Hematopoietic multipotent progenitor cell treated with erythropoietin and hydrocortisone succinate and interleukin-3 and kit ligand, for 17 days (in vitro differentiated cells): ENCODE data around the gene ARF5.
"Not testable (repeated sequence)": the region's sequence is repeated elsewhere in the genome, so short reads cannot be mapped to it uniquely, and the experiment has no call there.

Experiments
- DNase-seq: peaks from one replicate; pipeline ENCODE4 v3.0.0-alpha.2; 2015; ENCODE audit warnings: low spot score

Gene ARF5

DNA sequence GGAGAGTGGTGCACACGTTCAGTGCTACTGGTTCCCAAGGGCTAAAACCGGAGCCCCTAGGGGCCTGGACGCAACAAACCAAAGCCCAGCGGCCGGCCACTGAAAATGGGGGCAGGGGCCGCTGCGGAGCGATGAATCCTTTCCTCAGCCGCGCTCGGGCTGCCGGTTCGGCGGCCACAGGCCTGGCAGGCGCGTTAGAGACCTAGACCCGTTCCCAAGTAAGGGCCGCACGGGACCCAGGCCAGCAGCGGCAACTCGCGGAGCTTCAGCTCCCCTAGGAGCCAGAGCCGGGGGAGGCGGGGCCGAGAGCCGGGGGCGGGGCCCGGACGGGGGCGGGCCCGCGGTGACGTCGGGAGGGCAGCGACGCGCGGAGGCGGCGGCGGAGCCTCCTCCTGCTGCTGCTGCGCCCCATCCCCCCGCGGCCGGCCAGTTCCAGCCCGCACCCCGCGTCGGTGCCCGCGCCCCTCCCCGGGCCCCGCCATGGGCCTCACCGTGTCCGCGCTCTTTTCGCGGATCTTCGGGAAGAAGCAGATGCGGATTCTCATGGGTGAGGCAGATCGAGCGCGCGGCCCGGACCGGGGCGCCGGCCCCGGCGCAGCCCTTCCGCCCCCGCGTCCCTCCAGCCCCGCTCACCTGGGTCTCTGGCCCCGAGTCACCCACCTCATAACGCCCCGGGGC, at the start of gene ARF5:
ARF5 (plus strand) TSS at position 393 of the 678 bp plus-strand sequence; CDS start at position 481, 88 bp downstream.
- peak; percentile 87 for DNase-seq

DNA sequence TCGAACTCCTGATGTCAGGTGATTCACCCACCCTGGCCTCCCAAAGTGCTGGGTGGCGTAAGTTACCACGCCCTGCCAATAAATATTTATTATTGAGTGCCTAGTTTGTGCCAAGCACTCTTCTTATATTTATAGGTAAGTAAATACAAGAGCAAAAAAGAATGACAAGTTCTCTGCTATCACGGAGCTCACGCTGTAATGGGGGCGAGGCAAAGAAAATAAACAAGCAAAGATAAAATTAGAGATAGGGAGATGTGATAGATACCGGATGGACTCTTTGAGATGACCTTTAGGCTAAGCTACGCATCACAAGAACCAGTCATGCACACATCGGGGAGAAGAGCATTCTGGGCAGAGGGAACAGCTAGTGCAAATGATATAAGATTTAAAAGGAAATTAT, 49.1 kb upstream of the ARF5 start:
- DNase-seq = no peak

DNA sequence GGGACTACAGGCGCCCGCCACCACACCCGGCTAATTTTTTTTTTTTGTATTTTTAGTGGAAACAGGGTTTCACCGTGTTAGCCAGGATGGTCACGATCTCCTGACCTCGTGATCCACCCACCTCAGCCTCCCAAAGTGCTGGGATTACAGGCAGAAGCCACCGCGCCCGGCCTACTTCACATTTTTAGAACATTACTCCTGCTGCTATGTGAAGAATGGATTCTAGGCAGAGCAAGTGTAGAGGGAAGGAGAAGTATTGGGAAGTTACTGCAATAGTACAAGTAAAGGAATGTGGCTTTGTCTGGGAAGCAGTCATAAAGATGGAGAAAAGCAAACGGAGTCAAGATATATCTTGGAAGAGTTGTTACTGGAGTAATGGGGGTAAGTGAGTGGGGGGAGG, 47.8 kb upstream of the ARF5 start:
- DNase-seq = not testable (repeated sequence)

DNA sequence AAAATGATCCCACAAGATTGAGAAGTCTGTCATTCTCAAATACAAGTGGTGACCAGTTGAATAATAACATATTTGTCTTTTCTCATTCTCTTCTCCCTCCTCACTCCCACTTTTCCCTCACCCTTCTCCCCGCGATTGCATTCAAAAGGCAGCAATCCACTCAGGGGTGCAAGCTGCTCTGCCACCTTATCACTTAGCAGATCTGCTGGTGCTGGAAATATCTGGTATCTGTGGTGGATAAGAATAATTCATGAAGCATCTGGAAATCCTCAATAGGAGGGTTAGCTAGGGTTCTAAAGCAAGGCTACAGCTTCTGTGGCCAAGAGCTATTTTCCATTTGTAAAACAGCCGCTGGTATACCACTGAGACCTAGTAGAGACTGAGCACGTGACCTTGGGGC, 46.7 kb upstream of the ARF5 start:
- no peak for DNase-seq

DNA sequence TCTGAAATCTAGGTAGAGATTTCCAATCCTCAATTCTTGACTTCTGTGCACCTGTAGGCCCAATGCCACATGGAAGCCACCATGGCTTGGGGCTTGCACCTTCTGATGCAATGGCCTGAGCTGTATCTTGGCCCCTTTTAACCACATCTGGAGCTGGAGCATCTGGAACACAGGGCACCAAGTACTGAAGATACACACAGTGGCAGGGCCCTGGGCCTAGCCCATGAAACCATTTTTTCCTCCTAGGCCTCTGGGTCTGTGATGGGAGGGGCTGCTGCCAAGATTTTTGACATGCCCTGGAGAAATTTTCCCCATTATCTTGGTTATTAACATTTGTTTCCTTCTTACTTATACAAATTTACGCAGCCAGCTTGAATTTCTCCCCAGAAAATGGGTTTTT, 41.9 kb upstream of the ARF5 start:
- no peak for DNase-seq

DNA sequence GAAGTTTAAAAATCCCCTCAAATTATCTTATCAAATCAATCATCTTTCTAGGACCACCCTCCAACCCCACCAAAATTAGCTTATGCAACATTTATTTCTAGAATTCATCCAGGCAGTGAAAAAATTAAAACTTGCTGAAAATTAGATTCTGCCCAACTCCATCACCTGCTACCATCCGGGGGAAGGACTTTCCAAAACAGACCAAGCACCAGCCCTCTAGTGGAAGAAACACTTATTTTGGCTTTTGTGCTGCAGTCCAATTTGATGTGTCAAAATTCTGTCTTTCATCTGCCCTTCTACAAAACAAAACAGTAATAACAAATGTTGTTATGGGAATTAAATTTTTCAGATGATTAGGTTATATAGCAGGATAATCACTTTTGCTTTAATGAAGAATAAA, 38.0 kb upstream of the ARF5 start:
- no peak for DNase-seq

DNA sequence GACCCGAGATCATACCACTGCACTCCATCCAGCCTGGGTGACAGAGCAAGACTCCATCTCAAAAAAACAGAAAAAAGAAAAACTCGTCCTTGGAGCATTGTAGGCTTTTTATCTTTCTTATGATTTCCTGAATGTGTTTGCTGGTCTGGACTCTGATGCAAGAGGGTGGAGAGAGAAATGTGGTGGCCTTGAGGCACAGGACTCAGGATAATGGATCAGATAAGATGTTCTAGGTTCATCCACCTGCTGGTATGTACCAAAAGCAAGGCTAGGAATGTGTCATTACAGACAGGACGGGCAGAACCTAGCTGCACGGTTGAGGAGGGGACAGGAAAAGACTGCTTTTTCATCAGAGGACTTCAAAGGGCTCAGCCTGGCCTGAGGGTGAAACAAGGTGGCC, 36.3 kb upstream of the ARF5 start:
- DNase-seq = no peak

DNA sequence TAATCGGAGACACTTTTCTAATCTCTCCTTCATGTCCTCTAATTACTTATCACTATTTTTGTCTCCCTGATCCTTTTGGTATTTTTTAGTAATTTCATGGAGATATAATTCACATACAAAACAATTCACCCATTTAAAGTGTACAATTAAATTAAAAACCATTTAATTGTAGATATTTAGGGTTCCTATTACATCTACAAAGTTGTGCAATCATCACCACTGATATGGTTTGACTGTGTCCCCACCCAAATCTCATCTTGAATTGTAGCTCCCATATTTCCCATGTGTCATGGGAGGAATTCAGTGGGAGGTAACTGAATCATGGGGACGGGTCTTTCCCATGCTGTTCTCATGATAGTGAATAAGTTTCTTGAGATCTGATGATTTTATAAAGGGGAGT, 31.8 kb upstream of the ARF5 start:
- DNase-seq = no peak

DNA sequence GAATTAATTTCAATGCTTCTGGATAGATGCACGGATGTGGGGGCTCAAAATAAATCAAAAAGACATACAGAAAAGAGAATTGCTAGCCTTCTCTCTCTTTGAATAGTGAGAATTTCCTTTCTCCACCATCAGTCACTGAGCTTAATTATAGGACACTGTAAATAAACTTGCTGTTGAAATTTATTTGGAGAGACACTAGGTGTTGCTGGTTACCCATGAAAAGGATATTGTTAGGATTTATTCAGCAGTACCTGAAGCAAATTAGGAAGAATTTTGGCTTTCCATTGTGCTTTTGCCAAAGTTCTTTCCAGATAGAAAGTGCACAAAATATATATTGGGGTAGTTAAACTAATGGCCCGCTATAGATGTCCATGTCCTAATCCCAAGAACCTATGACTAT, 30.4 kb upstream of the ARF5 start:
- DNase-seq = no peak

DNA sequence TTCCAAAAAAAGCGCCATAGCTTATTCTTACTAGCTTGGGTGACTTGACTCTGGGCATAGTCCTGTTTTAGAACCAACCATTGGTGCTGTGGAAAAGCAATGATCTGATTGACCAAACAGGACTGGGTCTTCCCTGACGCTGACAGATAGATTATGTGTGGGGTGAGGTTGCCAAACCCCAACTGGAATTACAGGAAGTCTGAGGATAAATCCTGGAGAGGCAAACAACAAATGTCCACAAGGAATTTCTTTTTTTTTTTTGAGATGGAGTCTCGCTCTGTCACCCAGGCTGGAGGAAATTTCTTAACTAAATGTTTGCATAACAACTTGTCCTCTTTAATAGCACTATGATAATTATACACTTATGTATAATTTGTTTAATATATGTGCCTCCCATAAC, 22.0 kb upstream of the ARF5 start:
- no peak for DNase-seq

DNA sequence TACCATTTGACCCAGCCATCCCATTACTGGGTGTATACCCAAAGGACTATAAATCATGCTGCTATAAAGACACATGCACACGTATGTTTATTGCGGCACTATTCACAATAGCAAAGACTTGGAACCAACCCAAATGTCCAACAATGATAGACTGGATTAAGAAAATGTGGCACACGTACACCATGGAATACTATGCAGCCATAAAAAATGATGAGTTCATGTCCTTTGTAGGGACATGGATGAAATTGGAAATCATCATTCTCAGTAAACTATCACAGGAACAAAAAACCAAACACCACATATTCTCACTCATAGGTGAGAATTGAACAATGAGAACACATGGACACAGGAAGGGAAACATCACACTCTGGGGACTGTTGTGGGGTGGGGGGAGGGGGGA, 20.2 kb upstream of the ARF5 start:
- not testable (repeated sequence) for DNase-seq

DNA sequence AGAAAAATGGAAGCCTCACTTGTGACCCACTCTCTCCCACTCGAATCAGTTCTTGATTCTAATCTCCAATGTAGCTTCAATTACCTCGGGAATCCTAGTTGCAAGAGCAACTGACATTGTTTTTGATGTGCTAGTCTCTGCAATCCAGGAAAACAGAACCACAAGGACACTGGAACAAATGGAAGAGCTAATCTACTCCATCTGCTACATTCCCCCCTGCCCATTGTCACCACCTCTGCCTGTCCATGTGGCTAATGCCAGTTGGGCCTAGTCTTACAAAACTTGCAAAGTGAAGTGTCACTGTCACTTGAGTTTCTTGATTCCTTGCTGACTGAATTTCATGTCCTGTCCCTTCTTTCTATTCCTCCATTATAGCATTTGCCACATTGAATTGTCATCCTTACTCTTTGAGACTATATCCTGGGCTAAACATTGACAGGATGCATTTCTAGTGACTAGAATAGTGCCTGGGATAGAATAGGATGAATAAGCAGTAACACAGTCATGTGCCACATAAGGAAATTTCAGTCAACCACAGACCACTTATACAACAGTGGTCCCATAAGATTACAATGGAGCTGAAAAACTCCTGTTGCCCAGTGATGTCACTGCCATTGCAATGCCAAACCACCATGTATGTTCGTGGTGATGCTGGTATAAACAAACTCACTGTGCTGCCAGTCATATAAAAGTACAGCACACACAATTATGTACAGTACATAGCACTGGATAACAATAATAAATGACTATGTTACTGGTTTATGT, 16.3 kb upstream of the ARF5 start:
- DNase-seq = no peak

DNA sequence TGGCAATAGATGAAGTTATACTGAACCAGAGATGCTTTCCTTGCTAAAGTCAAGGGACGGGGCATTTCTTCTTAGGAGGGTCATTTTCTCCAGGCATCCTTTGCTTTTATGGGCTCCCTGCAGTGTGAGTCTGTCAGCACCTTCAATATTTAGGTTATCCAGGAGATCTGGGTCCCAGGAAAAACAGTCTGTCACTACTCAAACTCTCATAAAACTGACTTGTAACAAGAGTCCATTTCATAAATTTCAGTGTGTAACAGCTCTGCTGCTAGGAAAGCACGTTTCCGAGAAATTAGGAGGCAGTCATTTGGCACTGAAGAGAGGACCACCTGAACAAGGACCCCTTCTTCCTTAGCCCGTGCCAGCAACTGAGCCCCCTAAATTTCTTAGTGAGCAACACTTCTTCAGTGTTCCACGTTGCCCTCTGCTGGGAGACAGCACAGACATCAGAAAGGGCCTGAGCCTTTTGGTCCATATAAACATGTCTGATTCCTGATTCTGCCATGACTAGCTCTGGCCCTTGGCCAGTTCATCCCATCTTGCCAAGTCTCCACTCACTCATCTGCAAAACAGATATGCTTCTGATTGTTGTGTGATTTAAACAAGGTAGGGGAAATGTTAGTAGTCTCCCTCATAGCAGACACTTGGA, 10.1 kb upstream of the ARF5 start:
- DNase-seq = peak; percentile 18

DNA sequence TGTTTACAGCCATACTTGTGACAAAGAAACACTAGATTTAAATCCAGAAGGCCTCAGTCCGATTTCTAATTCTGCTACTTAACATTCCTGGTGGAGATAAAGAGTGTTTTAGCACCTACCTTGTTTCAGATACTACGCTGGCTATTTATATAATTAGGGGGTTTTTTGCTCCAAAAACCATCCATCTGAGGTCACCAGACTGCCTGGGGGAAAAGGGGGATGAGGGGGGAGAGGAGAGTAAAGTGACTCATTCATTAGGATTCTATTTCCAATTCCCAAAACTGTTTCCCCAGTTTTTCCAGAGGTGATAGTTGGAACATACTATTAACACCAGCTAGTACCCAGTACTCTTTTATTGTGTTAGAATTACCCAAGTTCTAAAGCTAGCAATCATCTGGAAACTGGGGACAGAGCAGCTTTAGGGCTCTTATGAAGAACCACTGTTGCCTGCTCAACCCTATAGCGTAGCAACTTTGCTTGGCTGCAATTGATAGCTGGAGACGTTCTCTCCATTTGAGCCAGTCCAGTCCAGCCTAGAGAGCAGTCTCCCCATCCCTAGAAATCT, 9.4 kb upstream of the ARF5 start:
- DNase-seq = no peak

DNA sequence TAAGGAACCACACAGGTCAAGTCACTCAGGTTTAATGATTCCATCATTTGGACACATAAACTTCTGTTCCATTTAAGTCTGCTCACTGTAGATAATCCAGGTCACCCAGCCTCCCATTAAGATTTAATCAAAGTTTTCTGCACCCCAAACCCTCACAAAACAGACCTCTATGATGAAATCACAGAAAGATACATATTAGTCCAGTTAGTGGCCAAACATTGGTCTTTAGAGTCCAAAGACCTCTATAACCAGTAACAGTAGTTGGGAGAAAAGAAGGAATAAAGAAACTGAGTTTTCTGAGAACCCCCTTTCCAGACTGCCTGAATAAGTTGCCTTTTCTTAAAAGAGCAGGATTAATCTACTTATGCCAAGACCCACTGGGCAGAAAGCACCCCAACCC, 7.6 kb upstream of the ARF5 start:
- no peak for DNase-seq

DNA sequence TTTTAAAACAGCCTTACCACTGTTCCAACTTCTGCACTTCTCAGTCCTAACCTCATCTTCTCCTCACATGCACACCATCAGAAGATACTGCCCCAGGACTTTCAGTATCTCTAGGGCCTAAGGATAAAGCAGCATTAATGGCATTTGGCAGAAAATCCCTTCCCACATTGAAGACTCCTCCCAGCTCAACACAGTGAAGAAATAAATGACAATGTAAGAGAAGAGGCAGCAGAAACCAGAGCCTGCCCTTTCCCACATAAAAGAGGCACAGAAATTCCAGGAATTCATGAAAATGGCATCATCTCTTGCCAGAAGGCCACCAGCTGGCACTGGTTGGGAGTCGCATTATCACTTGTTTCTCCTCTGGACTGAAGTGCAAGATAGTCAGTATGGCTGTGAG, 6.5 kb upstream of the ARF5 start:
- no peak for DNase-seq

DNA sequence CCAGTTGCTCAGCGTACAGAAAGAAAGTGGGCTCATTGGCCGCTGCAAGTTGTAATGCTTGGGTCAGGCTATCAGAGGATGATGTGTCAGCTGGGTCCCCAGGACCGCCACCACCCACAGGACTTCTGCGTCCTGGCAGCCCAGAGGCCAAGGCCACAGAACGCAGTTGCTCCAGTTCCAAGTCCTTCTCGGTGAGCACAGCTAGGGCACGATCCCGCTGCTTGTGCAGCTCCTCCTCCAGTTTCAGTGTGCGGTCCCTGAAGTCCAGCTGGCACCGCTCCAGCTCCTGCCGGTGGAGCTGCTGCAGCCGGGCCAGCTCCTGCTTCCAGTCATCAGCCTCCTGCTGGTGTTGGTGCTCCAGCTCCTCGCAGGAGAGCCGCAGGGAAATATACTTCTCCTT, 5.8 kb upstream of the ARF5 start:
- DNase-seq = no peak

DNA sequence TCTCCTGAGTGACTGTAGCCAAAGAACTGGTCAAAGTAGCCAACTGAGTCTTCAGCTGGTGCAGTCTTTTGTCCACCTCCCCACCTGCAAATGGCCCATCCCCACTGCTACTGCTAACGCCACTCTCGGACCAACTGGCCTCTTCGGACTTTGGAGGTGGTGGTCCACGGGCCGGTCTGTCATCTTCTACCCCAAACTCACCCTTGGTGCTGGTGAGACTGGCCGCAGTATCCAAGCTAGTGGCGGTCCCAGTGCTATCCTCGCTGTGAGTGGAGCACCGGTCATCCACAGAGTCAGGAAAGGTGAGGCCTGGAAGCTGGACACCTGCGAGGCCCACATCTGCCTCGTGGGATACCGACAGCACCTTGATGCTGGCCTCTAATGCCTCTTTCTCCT, 3.6 kb upstream of the ARF5 start:
- DNase-seq = no peak

DNA sequence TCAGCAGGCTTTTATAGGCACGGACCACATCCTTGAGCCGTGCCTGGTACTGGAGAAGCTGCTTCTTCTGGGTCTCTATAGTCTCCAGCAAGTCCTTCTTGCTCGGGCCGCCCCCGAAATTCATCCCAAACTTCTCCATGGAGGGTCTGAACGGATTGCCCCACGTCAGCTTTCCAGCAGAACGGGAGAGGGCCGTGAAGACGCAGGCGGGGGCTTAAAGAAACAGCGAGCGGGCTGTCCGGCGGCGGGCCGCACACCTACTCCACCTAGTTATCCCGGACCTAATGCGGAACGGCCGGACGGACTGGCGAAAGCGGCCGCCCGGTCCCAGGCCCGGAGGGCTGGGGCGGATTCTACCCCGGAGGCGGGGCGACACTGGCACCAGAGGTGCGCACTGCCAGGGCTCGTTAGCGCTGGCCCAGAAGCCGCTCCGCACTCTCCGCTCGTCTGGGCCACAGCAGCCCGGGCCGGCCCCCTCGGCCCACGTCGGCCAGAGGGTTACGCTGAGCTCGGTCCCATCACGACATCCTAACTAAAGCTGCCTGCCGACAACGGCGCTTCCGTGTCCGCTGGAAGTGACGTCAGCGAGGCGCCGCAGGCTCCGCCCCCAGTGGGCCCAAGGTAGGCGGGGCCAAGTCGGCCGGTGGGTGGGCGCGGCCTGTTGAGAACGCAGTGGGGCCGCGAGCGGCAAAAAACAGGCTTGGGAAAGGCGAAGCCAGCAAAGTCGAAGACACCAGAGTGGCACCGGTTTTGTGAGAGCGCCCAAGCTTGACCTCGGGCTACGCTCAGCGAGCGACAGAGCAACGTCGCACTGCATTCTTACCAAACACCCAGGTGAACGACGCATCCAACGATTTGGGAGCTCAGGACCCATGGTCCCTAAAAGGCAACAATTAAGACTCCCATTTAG, 2.9 kb upstream of the ARF5 start, which contains the start of gene GCC1:
GCC1 (minus strand) TSS at position 553 of the 910 bp plus-strand sequence; CDS start at position 139, 414 bp downstream.
- peak; percentile 94 for DNase-seq

DNA sequence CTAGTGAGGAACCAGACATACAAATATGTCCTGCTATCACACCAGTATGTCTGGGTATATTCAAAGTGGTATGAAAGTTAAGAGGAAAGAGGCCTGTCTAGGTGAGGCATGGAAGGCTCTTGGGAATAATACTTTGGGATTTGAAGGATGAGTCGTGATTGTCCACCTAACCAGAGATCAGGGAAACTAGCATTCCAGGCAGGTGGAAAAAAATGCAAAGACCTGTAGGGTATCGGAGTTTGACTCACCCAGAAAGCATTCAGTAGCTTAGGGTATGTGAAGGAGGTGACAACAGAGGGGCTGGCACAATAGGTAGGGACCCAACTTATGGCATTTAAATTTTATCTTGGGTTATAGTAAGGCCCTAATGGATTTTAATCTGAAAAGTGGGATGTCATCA, 1.9 kb upstream of the ARF5 start:
- DNase-seq = peak; percentile 9

DNA sequence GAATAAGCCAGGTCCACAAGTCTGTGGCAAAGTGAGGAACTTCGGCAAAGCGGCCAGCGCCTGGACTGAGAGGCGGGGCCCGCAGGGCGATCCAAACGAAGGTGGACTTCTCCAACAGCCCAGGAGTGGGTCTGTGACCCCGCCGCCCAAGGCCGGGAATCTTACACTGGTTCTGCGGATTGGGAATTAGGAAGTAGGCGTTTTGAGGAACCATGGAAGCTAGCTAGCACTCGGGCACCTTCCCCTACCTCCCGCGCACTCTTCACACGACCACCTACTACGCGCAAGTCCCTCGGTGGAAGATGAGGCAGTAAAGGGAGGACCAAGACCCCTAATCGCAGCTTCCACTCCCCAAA, 570 bp upstream of the ARF5 start:
- DNase-seq = no peak
